DND-41 (cell line): ENCODE results near the gene CRYBA2.

Source experiments
- ATAC-seq: fragments of 200-7000 bp; cut with Tn5 transposase; 3 replicates; pipeline ENCODE4 v1.9.1; 2021; ENCODE audit warnings: low read depth; ENCODE audit not compliant: insufficient read depth
- DNase-seq: peaks from one replicate; pipeline ENCODE4 v3.0.0-alpha.2; 2020
- H2AFZ ChIP-seq: 2 replicates; pipeline ENCODE4 v1.6.0; 2012; ENCODE audit warnings: low read depth, low read length
- H3K27ac ChIP-seq: 2 replicates; pipeline ENCODE4 v1.5.1; 2012; ENCODE audit warnings: low read length, inconsistent platforms
- H3K27me3 ChIP-seq: fragments of 200-600 bp; sonication (generic); 2 replicates; pipeline ENCODE4 v1.6.0; 2012; ENCODE audit warnings: low read length, mild to moderate bottlenecking, inconsistent platforms; ENCODE audit not compliant: insufficient read depth, poor library complexity
- H3K36me3 ChIP-seq: 2 replicates; pipeline ENCODE4 v1.5.1; 2012; ENCODE audit warnings: low read length, inconsistent platforms; ENCODE audit not compliant: insufficient read depth
- H3K4me1 ChIP-seq: 2 replicates; pipeline ENCODE4 v1.5.1; 2012; ENCODE audit warnings: mild to moderate bottlenecking, low read length; ENCODE audit not compliant: insufficient read depth
- H3K4me2 ChIP-seq: 2 replicates; pipeline ENCODE4 v1.6.0; 2012; ENCODE audit warnings: mild to moderate bottlenecking, moderate library complexity, low read length, inconsistent platforms; ENCODE audit not compliant: insufficient read depth
- H3K4me3 ChIP-seq, 2 experiments: fragments of 200-600 bp in 1 of 2; shearing (Covaris generic) in 1 of 2; 2 replicates each; pipeline ENCODE4 v1.5.1; 2012 to 2016; ENCODE audit warnings: inconsistent platforms in 2 of 2, low read length in 2 of 2, mild to moderate bottlenecking in 2 of 2, low read depth in 1 of 2, moderate library complexity in 1 of 2
- H3K79me2 ChIP-seq: 2 replicates; pipeline ENCODE4 v1.6.0; 2012; ENCODE audit warnings: low read length, inconsistent platforms; ENCODE audit not compliant: insufficient read depth
- H3K9ac ChIP-seq: 2 replicates; pipeline ENCODE4 v1.6.0; 2012; ENCODE audit warnings: low read depth, mild to moderate bottlenecking, inconsistent platforms, low read length, moderate library complexity
- H3K9me3 ChIP-seq: 2 replicates; pipeline ENCODE4 v1.5.1; 2012; ENCODE audit warnings: low read length, moderate library complexity, mild to moderate bottlenecking, inconsistent platforms; ENCODE audit not compliant: insufficient read depth, severe bottlenecking
- H4K20me1 ChIP-seq: 2 replicates; pipeline ENCODE4 v1.6.0; 2012; ENCODE audit warnings: low read length; ENCODE audit not compliant: insufficient read depth
- CTCF ChIP-seq: IDR thresholded peaks from 2 replicates; pipeline ENCODE4 v1.5.1; 2012; ENCODE audit warnings: borderline replicate concordance, low read length, moderate library complexity, mild to moderate bottlenecking; ENCODE audit not compliant: poor library complexity, severe bottlenecking; ENCODE audit errors: extremely low read depth
- EZH2 ChIP-seq: IDR thresholded peaks from 3 replicates; pipeline ENCODE4 v1.6.1; 2012; ENCODE audit warnings: borderline replicate concordance, low read depth, mild to moderate bottlenecking, moderate library complexity, low read length, inconsistent platforms; ENCODE audit not compliant: severe bottlenecking

CRYBA2 gene

GRCh38 chr2:219041252-219041651, 48.0 kb upstream of the CRYBA2 start, which contains the start of gene CFAP65:
TSS of gene CFAP65 (minus strand) at chr2:219041516. CDS start at chr2:219039048, 2,468 bp downstream.
- Histone ChIP-seq H3K4me1 (no peaks in the 10 kb centered on the region), H4K20me1 (0 out of 2 replicates have a peak, but pooled peaks cover 3% of the 10 kb centered on the region), H3K27ac (no peak within 1 kb of the TSS), H3K9ac (no peak within 1 kb of the TSS), H3K4me2 (no peak within 1 kb of the TSS), H3K27me3 (peaks cover 9% of the 10 kb centered on the region), H3K4me3 (no peak within 1 kb of the TSS), H3K9me3 (no peaks in the 10 kb centered on the region), H2AFZ (no peak within 1 kb of the TSS), H3K79me2 (no peaks in the 10 kb centered on the region), H3K36me3 (no peaks in the 10 kb centered on the region)
- no peak for ATAC-seq
- TF ChIP-seq EZH2, result no peak
- TF ChIP-seq CTCF, result no peak
- DNase-seq, result no peak

GRCh38 chr2:219038600-219038999, 45.4 kb upstream of the CRYBA2 start:
- ATAC-seq, result no peak
- peaks cover 9% of the 10 kb centered on the region for H3K27me3 ChIP-seq

DNA sequence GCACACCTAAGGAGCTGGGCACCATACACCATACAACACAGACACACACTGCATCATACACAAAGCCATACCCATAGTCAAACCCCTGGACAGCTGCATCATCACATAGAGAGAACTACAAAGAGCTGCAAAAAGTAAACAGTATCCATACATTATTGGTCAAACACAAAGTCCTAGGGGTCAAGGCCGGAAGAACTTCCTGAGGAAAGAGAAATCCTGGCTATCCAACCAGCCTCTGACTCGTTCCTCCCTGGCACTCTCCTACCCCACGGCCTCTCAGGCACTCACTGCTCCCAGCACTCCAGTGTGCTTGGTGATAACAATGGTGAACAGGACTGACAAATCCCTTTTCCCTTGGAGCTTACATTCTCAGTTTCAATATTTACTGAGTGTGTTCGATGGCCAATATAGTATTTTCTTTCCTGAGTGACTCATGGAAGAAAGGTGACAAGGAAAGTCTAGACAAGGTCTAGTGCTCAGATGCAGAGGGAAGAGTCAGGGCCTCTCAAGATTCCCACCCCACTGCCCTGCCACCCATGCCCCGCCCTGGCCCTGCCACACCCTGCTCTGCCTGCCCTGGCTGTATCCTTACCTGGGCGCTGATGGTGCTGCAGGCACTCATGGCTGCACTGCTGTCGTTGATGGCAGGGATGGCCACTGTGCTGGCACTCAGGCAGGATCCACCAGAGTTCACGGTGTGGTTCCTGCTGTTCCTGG, 44.7 kb upstream of the CRYBA2 start:
- Histone ChIP-seq H3K27ac (no peak overlapping the region), H2AFZ (no peak overlapping the region), H3K4me1 (no peaks in the 10 kb centered on the region), H3K4me2 (no peak overlapping the region), H3K4me3 (no peak overlapping the region), H3K79me2 (no peaks in the 10 kb centered on the region), H3K9me3 (no peaks in the 10 kb centered on the region), H4K20me1 (0 out of 2 replicates have a peak, but pooled peaks cover 3% of the 10 kb centered on the region), H3K27me3 (peaks cover 16% of the 10 kb centered on the region), H3K36me3 (no peaks in the 10 kb centered on the region), H3K9ac (no peak overlapping the region)
- ATAC-seq, result no peak
- TF ChIP-seq EZH2, result no peak
- no peak for TF ChIP-seq CTCF
- DNase-seq, result no peak

More at GRCh38 chr2:219038600-219038999, 45.4 kb upstream of the CRYBA2 start:
- H4K20me1 ChIP-seq, result 0 out of 2 replicates have a peak, but pooled peaks cover 3% of the 10 kb centered on the region
- H3K9ac ChIP-seq, result no peak overlapping the region
- no peak overlapping the region for H3K4me3 ChIP-seq
- no peak for DNase-seq
- no peaks in the 10 kb centered on the region for H3K4me1 ChIP-seq
- no peak overlapping the region for H3K4me2 ChIP-seq
- no peaks in the 10 kb centered on the region for H3K36me3 ChIP-seq
- H3K27ac ChIP-seq, result no peak overlapping the region
- H3K79me2 ChIP-seq, result no peaks in the 10 kb centered on the region
- no peak overlapping the region for H2AFZ ChIP-seq
- H3K9me3 ChIP-seq, result no peaks in the 10 kb centered on the region
- no peak for TF ChIP-seq EZH2
- no peak for TF ChIP-seq CTCF
